Kidney tubule cell (primary cell): Measurements from ENCODE around the gene APCDD1.

Source experiments
- DNase-seq: peaks from one replicate; pipeline ENCODE4 v3.0.0-alpha.2; 2018; ENCODE audit warnings: low spot score

Gene APCDD1

DNA sequence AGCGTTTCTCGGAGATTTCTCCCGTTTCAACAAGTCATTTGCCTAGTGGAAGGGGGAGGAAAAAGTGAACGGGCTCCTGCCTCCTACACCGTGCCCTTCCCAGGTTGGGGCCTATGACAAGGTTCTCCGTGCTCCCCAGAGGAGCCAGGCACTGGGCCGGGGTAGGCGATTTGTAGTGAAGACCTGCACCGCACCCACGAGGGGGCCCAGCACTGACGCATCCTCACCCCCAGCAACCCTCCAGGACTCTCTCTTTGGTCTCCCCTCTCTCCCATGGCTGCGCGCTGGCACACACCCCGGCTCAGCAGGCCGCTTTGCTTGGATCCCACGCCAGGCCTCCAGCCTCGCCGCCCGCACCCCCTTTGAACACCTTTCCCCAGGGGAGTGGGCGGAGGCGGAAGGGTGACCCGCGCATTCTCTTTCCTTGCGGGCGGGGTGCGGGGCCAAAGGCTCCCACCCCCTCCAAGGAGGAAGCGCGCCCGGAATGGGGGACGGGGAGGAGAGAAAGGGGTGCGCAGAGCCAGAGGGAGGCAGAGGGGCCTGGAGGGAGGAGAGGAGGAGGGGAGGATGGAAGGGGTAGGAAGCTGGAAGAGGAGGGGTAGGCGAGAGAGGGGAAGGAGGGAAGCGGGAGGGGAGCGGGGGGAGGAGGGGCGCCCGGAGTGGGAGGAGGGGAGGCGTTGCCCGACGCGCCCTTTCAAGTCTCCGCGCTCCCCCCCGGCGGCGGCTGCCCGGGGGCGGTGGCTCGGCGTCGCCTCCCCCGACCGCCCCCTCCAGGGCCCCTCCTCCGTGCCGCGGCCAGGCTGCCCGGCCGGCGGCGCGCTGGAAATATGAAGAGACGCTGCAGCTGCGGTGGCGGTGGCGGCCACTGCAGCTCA lies at the start of gene APCDD1:
Gene APCDD1 (plus strand): TSS at position 830 of the 875 bp plus-strand sequence. CDS start 347 bp downstream, outside the sequence.
- DNase-seq, result peak; percentile 9

DNA sequence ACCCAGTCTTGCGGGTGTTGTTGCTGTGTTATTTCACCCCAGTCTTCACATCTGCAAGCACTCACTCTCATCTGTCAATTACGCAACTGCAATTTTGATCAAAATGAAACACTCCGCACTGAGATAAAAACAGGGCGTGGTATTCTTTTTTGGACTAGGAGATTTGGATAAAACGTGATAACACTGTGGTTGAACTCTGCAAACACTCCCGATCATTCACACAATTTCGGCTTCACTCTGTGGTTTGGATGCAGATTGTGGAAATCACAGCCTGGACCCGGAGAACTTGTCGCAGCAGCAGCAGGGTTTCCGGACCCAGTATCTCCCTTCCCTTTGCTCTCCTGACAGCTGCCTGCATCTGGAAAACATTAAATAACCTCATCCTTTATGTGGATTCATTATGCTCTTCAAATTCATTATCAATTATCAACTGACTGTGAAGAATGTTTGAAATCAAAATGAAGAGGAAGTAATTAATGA lies 49.4 kb upstream of the APCDD1 start:
- no peak for DNase-seq

- no peak for DNase-seq
These were observed 48.4 kb upstream of the APCDD1 start for GRCh38 chr18:10405816-10406663.

DNA sequence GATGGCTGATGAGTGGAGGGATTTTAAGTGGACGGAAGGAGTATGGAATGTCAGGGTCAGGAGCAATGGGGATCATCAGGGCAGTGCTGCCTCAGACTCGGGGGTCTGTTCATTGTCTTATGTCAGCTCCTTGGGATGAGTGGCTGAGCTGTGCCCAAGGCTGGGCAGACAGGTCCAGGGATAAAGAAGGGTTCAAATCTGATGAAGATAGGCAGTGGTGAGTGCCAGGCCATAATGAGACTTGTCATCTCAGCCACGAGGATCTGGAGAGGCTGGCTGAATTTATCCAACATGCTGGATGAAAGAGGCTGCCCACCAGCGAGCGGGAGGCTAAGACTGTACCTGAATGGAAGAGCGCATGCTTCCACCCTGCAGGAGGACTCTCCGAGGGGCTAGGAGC lies 46.3 kb upstream of the APCDD1 start:
- no peak for DNase-seq

DNA sequence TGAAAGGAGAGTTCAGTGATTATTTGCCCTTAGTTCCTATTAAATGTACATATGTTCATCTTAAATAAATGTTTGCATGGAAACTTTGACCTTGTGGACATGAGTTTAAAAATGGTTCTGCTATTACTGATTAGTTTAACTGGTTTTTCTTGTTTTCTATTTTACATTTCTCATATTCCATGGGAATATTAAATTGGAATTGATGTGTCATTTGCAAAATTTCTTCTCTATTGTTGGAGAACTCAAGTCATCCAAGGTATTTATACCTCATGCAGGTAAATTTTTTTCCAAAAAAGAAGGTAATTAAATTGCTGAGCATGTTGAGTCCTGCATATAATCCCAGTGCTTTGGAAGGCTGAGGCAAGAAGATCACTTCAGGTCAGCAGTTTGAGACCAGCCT lies 45.4 kb upstream of the APCDD1 start:
- no peak for DNase-seq

GRCh38 chr18:10410472-10411308 lies 43.7 kb upstream of the APCDD1 start:
- peak; percentile 62 for DNase-seq

DNA sequence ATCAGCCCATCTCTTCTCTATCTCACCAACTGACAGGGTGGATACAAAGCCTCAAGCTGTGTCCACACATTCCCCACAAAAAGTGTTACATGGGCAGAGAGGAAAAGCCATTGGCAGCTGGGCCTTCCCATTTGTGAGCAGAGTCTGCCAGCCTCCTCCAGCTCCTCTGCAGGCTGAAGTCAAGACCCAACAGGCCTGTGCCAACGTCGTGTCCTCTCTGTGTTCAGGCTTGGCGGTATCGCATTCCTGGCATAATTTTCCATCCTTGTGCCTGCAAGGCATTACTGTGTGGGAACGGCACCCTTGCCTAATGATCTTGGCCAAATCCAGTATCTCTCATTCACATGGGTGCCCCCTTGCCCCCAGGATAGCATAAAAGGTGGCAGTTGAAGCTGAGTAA lies 41.5 kb upstream of the APCDD1 start:
- DNase-seq, result peak; percentile 29

DNA sequence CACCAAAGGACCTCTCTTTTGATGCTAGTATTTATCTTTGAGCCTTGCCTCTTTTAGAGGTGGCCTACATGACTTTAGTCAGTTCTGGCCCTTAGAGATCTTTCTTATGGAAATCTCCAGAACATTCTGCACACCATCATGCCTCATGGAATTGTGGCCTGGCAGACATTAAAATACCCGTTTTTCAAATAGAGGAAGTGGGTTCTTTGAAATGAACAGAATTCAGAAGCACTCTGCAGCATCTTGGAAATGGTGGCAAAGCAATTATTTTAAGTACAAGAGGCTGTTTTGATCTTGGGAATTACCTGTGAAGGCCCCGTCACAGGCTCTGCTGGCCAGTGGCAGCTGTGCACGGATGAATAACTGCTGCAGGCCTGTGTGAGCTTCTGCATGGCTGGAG lies 40.7 kb upstream of the APCDD1 start:
- DNase-seq, result no peak

GRCh38 chr18:10414293-10414842 lies 40.1 kb upstream of the APCDD1 start:
- DNase-seq, result no peak

DNA sequence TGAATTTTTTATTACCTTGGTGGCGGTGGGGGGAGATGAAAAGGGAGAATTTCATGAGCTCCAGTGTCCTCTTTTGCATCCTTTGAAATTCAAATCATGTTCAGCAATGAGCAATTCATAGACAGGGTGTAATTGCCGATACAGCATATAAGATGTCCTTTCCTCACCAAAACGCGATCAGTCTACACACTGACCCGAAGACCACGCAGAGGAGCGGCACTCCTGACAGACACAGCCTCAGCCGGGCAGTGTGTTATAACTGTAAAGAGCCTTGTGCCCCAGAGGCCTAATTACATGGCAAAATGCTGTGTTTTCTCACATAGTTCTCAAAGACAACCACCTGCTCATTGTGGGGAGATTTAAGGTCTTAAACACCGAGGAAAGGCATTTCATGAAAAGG lies 38.4 kb upstream of the APCDD1 start:
- no peak for DNase-seq

DNA sequence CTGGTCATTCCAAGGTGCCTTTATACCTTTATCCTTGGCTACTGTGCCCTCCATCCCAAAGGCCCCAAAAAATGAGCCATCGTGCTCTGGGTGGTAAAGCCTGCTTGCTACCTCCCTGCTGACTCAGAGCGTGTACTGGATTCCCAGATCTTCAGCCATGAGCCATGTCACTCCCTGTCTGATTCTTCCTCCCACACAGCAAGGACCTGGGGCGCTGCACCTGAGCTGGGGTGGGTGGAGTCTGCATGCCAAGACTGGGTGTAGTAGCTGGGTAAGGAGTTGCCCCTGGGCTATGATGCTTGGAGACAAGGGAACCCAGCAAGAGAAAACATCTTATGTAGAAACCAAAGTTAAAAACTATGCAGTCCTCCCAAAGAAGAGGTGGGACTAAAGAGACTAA lies 37.2 kb upstream of the APCDD1 start:
- peak; percentile 50 for DNase-seq

DNA sequence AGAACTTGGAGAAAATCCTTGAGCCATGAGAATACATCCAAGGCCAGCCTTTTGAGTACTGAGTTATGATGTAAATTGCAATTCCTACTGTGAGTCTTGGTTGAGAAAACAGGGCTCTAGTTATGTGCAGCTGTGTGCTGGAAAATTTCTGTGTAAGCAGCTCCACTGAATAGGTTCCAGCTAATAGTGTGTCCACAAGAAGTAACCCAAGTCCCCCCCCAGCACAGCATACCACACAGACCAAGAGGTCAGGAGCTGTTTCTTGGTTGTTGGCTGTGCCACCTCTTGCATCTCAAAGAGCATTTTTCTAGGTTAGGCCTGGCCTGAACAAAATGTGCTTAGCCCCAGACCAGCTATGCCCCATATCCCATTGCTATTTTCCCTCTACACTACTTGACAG lies 36.8 kb upstream of the APCDD1 start:
- DNase-seq, result no peak

- no peak for DNase-seq
These were observed 35.6 kb upstream of the APCDD1 start for GRCh38 chr18:10418836-10419235.

GRCh38 chr18:10419420-10420103 lies 34.9 kb upstream of the APCDD1 start:
- DNase-seq, result peak; percentile 42

- peak; percentile 39 for DNase-seq
These were observed 33.7 kb upstream of the APCDD1 start for GRCh38 chr18:10420561-10421352.

- DNase-seq, result no peak
These were observed 32.6 kb upstream of the APCDD1 start for GRCh38 chr18:10421859-10422258.

DNA sequence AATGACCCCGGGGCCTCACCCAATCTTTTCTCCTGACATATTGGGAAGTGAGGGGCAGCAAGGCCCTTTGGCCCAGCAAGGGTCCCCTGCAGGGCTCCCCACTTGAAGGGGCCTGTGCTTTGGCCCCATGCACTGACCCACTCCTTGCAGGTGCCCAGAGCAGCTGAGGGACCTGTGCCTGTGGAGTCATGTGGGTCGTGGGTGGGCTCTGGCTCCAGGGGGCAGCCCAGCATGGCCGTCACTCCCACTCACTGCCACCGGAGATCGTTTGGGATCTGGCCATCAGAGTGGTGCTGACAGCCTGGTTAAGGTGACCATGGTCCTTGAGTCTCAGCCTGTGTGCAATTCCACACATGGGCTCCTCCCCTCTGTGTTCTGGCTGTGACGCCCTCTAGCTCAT lies 31.7 kb upstream of the APCDD1 start:
- DNase-seq, result no peak

GRCh38 chr18:10424585-10425307 lies 29.7 kb upstream of the APCDD1 start:
- DNase-seq, result no peak

DNA sequence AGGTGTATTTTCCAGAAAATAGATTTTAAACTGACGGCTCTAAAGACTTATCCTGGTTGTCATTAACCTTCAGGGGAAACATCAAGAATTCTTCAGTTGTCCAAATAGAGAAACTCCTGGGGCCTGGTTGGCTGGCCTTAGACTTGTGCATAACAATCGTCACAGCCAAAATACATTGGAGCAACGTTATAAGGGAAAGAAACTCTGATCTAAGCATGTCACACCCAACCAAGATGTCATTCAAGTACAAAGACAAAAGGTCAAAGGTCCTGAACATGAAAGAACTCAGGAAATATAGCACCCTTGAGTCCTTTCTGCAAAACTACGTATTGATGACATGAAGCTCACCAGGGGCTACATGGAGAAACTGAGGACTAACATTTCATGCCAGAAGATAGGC lies 23.8 kb upstream of the APCDD1 start:
- no peak for DNase-seq

DNA sequence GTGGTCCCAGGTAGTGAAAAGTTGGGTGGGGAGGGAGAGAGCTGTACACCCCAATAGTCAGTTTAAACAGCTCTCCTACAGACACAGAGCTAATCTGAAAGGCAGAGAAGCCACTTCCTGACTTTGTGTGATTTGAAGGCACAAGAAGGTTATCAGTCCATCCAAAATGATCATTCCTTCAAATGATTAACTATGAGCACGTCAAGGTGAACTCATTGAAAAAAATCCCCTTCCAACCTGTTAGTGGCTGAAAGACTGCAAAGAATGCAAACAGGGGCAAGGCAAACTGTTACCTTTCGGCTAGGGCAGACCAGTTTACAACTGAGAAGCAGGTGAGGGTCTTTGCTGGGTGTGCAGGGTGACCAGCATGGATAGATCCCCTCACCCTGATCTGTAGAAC lies 22.8 kb upstream of the APCDD1 start:
- DNase-seq, result peak; percentile 57
